Right lobe of liver (tissue), 6 donors: Measurements from ENCODE around the gene AWAT2. TPM values are rescaled to one million over a fixed set of nuclear protein-coding genes. Genes with fewer than 3 reads are reported as not detected.

Source experiments
- ATAC-seq, 4 donors: fragments of 200-7000 bp; cut with Tn5 transposase; one replicate each; pipeline ENCODE4 v1.9.1; 2020; ENCODE audit warnings: mild to moderate bottlenecking in 4 of 4, moderate library complexity in 4 of 4
- DNase-seq, 3 donors: peaks; one replicate each; pipeline ENCODE4 v3.0.0-alpha.2; 2020
- H3K27ac ChIP-seq, 3 donors: fragments of 200-600 bp; one replicate each; pipeline ENCODE4 v1.8.0; 2022
- H3K27me3 ChIP-seq, 2 donors: fragments of 200-600 bp; one replicate each; pipeline ENCODE4 v1.8.0; 2022
- H3K36me3 ChIP-seq, 4 donors: fragments of 200-600 bp; sonication (generic) in 1 of 4; one replicate each; pipeline versions ENCODE4 v1.5.1 to v1.8.0; 2017 to 2022; ENCODE audit warnings: control low read depth in 1 of 4
- H3K4me1 ChIP-seq, 4 donors: fragments of 200-600 bp; sonication (generic) in 1 of 4; one replicate each; pipeline versions ENCODE4 v1.5.1 to v1.8.0; 2017 to 2022; ENCODE audit warnings: control low read depth in 1 of 4
- H3K4me3 ChIP-seq, 3 donors: fragments of 200-600 bp; one replicate each; pipeline ENCODE4 v1.8.0; 2022
- H3K9me3 ChIP-seq, 4 donors: fragments of 200-600 bp; sonication (generic) in 1 of 4; one replicate each; pipeline versions ENCODE4 v1.5.1 to v1.8.0; 2017 to 2022; ENCODE audit warnings: control low read depth in 1 of 4
- CTCF ChIP-seq, 4 donors: fragments of 200-600 bp in 3 of 4; fragments of 450-650 bp in 1 of 4; IDR thresholded peaks; one replicate each; pipeline versions ENCODE4 v1.5.1 to v1.8.0; 2016 to 2022; ENCODE audit warnings: antibody characterized with exemption in 4 of 4, mild to moderate bottlenecking in 2 of 4
- POLR2A ChIP-seq: fragments of 450-650 bp; IDR thresholded peaks from one replicate; pipeline ENCODE4 v1.6.1; 2017; ENCODE audit warnings: antibody characterized with exemption, mild to moderate bottlenecking
- WGBS: methylation state at CpG from one replicate; pipeline ENCODE4 v1.1.6; 2018; ENCODE audit warnings: low coverage, low lambda C conversion rate; ENCODE audit not compliant: insufficient coverage; ENCODE audit errors: missing lambda C conversion rate; 5-methylcytosine and 5-hydroxymethylcytosine counted together
- intact Hi-C, 2 donors: fragments of 100-400 bp; cut with DNase I; formaldehyde crosslinking; loops; one replicate each; pipeline versions ENCODE4 v1.11.2 to v1.14.1; 2022
- total RNA-seq, 6 experiments: library from RNA; depleted of rRNA in 2 of 6; stranded (reverse); fragments of >200 nt in 2 of 6; fragmentation: NEBNext Ultra II Directional in 3 of 6; extraction: Animal tissue kit (Norgen Biotek cat#: 25700) in 3 of 6; gene quantifications; one replicate each; pipeline versions ENCODE4 v1.1.0 to v1.2.4, GENCODE V29; 2016 to 2023
- donor health status: DM: no; HTN: yes; CAD: no.
- donor health status: DM: no; HTN: no; CAD: no.
- donor health status: DM: no; HTN: no; CAD: no.
- donor health status: DM: no; HTN: yes; CAD: no.
- donor health status: DM: no; HTN: yes; CAD: no.

The AWAT2 gene
- total RNA-seq, 6 experiments from 2014 or later, result not detected

- ATAC-seq, result peak; percentile 25 to 70 (median 52)
- Histone ChIP-seq H3K36me3 (no peaks in the 10 kb centered on the region), H3K27ac (no peak overlapping the region), H3K4me1 (no peaks in the 10 kb centered on the region), H3K4me3 (no peak overlapping the region), H3K9me3 (no peaks in the 10 kb centered on the region), H3K27me3 (no peaks in the 10 kb centered on the region)
- intact Hi-C loops, result no loop called here
- no peak for DNase-seq
- TF ChIP-seq POLR2A, result no peak
- TF ChIP-seq CTCF (IDR thresholded peaks at IDR 0.05), result no peak
- WGBS, result 29% methylated on average over 4 of the region's 4 CpGs
Observed at GRCh38 chrX:70026851-70027200, 22.9 kb downstream of the AWAT2 start.

- intact Hi-C loops, result no loop called here
- ATAC-seq, result peak in 3 of 4 donors; percentile 18 to 41 (median 29)
- Histone ChIP-seq H3K27ac (no peak overlapping the region), H3K36me3 (no peaks in the 10 kb centered on the region), H3K4me1 (no peaks in the 10 kb centered on the region), H3K4me3 (no peak overlapping the region), H3K27me3 (no peaks in the 10 kb centered on the region), H3K9me3 (no peaks in the 10 kb centered on the region)
- TF ChIP-seq CTCF (IDR thresholded peaks at IDR 0.05) (no peak), POLR2A (no peak)
- WGBS, result 17% methylated on average over 1 of the region's 1 CpG
- DNase-seq, result no peak
Observed at GRCh38 chrX:70026112-70026850, 23.5 kb downstream of the AWAT2 start.

GRCh38 chrX:70025464-70025863 lies 24.3 kb downstream of the AWAT2 start:
- Histone ChIP-seq H3K36me3 (no peaks in the 10 kb centered on the region), H3K4me3 (no peak overlapping the region), H3K27me3 (no peaks in the 10 kb centered on the region), H3K27ac (no peak overlapping the region), H3K9me3 (no peaks in the 10 kb centered on the region), H3K4me1 (no peaks in the 10 kb centered on the region)
- TF ChIP-seq POLR2A (no peak), CTCF (IDR thresholded peaks at IDR 0.05) (no peak)
- intact Hi-C loops, result no loop called here
- ATAC-seq, result no peak
- 0% methylated on average over 1 of the region's 1 CpG for WGBS
- DNase-seq, result no peak

- WGBS, result 25% methylated on average over 2 of the region's 4 CpGs
- Histone ChIP-seq H3K4me1 (no peaks in the 10 kb centered on the region), H3K27me3 (no peaks in the 10 kb centered on the region), H3K36me3 (no peaks in the 10 kb centered on the region), H3K4me3 (no peak overlapping the region), H3K9me3 (no peaks in the 10 kb centered on the region), H3K27ac (no peak overlapping the region)
- ATAC-seq (peak; percentile 44 to 75 (median 66)), DNase-seq (no peak)
- TF ChIP-seq POLR2A, result no peak
- no peak for TF ChIP-seq CTCF (IDR thresholded peaks at IDR 0.05)
- intact Hi-C loops, result no loop called here
Observed at GRCh38 chrX:70022616-70023015, 27.1 kb downstream of the AWAT2 start.
